Large intestine (tissue), 3 donors: Measurements from ENCODE around the gene KIAA0825. TPM values are rescaled to one million over a fixed set of nuclear protein-coding genes. Genes with fewer than 3 reads are reported as not detected.

Experiments
- DNase-seq, 2 donors: peaks; one replicate each; pipeline versions ENCODE4 v3.0.0 to v3.0.0-alpha.2; 2013
- H3K27ac ChIP-seq: one replicate; pipeline ENCODE4 v1.5.1; 2013; ENCODE audit warnings: low read length
- H3K27me3 ChIP-seq: 2 replicates; pipeline ENCODE4 v1.6.1; 2013; ENCODE audit warnings: low read length; ENCODE audit not compliant: control insufficient read depth, insufficient read depth
- H3K36me3 ChIP-seq: 2 replicates; pipeline ENCODE4 v1.6.1; 2013; ENCODE audit warnings: low read length; ENCODE audit not compliant: control insufficient read depth, insufficient read depth
- H3K4me1 ChIP-seq: one replicate; pipeline ENCODE4 v1.6.1; 2013; ENCODE audit warnings: low read length; ENCODE audit not compliant: control insufficient read depth, insufficient read depth
- H3K4me3 ChIP-seq: one replicate; pipeline ENCODE4 v1.5.1; 2013; ENCODE audit warnings: low read length
- H3K9me3 ChIP-seq: one replicate; pipeline ENCODE4 v1.6.1; 2013; ENCODE audit warnings: mild to moderate bottlenecking, low read depth, low read length, moderate library complexity; ENCODE audit not compliant: control insufficient read depth
- WGBS: methylation state at CpG from one replicate; pipeline ENCODE4 v1.1.5; 2013; ENCODE audit warnings: low lambda C conversion rate; ENCODE audit not compliant: insufficient coverage; 5-methylcytosine and 5-hydroxymethylcytosine counted together
- polyA plus RNA-seq: library from polyadenylated mRNA; unstranded; fragments of 120-200 nt; gene quantifications from one replicate; pipeline ENCODE4 v1.2.1, GENCODE V29; 2013

Gene KIAA0825
- polyA plus RNA-seq, 1 donor = 2.8 TPM

GRCh38 chr5:94254214-94254613, 364.2 kb downstream of the KIAA0825 start:
- Histone ChIP-seq H3K4me1 (no peaks in the 10 kb centered on the region), H3K36me3 (no peaks in the 10 kb centered on the region), H3K9me3 (no peaks in the 10 kb centered on the region), H3K4me3 (no peak overlapping the region), H3K27me3 (no peaks in the 10 kb centered on the region), H3K27ac (no peak overlapping the region)
- DNase-seq = no peak
- 100% methylated on average over 2 of the region's 3 CpGs for WGBS

- Histone ChIP-seq H3K4me1 (peaks cover 8% of the 10 kb centered on the region), H3K27me3 (no peaks in the 10 kb centered on the region), H3K9me3 (no peaks in the 10 kb centered on the region), H3K36me3 (no peaks in the 10 kb centered on the region), H3K4me3 (no peak overlapping the region), H3K27ac (no peak overlapping the region)
- no peak for DNase-seq
- 70% methylated on average over 3 of the region's 5 CpGs for WGBS
Measured at GRCh38 chr5:94250985-94251384, 367.4 kb downstream of the KIAA0825 start.

GRCh38 chr5:94249430-94249829, 369.0 kb downstream of the KIAA0825 start:
- no peak overlapping the region for H3K4me3 ChIP-seq
- H3K36me3 ChIP-seq = no peaks in the 10 kb centered on the region
- no peak for DNase-seq
- H3K27ac ChIP-seq = no peak overlapping the region
- whole genome bisulfite sequencing = no CpG with 5 or more reads among the region's 2 CpGs
- peaks cover 14% of the 10 kb centered on the region for H3K4me1 ChIP-seq
- H3K27me3 ChIP-seq = no peaks in the 10 kb centered on the region
- no peaks in the 10 kb centered on the region for H3K9me3 ChIP-seq

- WGBS = 83% methylated on average over 1 of the region's 2 CpGs
- H3K4me3 ChIP-seq = no peak overlapping the region
- H3K9me3 ChIP-seq = no peaks in the 10 kb centered on the region
Measured at GRCh38 chr5:94248175-94248875, 370.1 kb downstream of the KIAA0825 start.

GRCh38 chr5:94245608-94246007, 372.8 kb downstream of the KIAA0825 start:
- H3K4me3 ChIP-seq = no peak overlapping the region
- H3K9me3 ChIP-seq = no peaks in the 10 kb centered on the region
- no peaks in the 10 kb centered on the region for H3K27me3 ChIP-seq
- H3K4me1 ChIP-seq = peaks cover 14% of the 10 kb centered on the region
- peak in 1 of 2 donors; percentile 49 for DNase-seq
- no CpG with 5 or more reads among the region's 4 CpGs for WGBS
- peak overlapping the region; percentile 70 for H3K27ac ChIP-seq
- H3K36me3 ChIP-seq = no peaks in the 10 kb centered on the region

More at GRCh38 chr5:94248175-94248875, 370.1 kb downstream of the KIAA0825 start:
- Histone ChIP-seq H3K27ac (no peak overlapping the region), H3K4me1 (peaks cover 14% of the 10 kb centered on the region), H3K27me3 (no peaks in the 10 kb centered on the region), H3K36me3 (no peaks in the 10 kb centered on the region)
- DNase-seq = no peak

- H3K27ac ChIP-seq = peak overlapping the region; percentile 70
- peak; percentile 20 to 72 for DNase-seq
- no CpG with 5 or more reads among the region's 1 CpG for WGBS
Measured at GRCh38 chr5:94244921-94245320, 373.5 kb downstream of the KIAA0825 start.

GRCh38 chr5:94243612-94244011, 374.8 kb downstream of the KIAA0825 start:
- peaks cover 14% of the 10 kb centered on the region for H3K4me1 ChIP-seq
- no peak for DNase-seq
- H3K36me3 ChIP-seq = no peaks in the 10 kb centered on the region
- whole genome bisulfite sequencing = 100% methylated on average over 1 of the region's 3 CpGs
- no peak overlapping the region for H3K4me3 ChIP-seq
- no peak overlapping the region for H3K27ac ChIP-seq
- no peaks in the 10 kb centered on the region for H3K27me3 ChIP-seq
- no peaks in the 10 kb centered on the region for H3K9me3 ChIP-seq

More at GRCh38 chr5:94244921-94245320, 373.5 kb downstream of the KIAA0825 start:
- Histone ChIP-seq H3K9me3 (no peaks in the 10 kb centered on the region), H3K4me1 (peaks cover 14% of the 10 kb centered on the region), H3K36me3 (no peaks in the 10 kb centered on the region), H3K4me3 (no peak overlapping the region), H3K27me3 (no peaks in the 10 kb centered on the region)

GRCh38 chr5:94240993-94241651, 377.3 kb downstream of the KIAA0825 start:
- WGBS = 80% methylated on average over 1 of the region's 3 CpGs
- Histone ChIP-seq H3K27me3 (no peaks in the 10 kb centered on the region), H3K27ac (no peak overlapping the region), H3K4me3 (no peak overlapping the region), H3K9me3 (no peaks in the 10 kb centered on the region), H3K36me3 (no peaks in the 10 kb centered on the region), H3K4me1 (peaks cover 8% of the 10 kb centered on the region)
- DNase-seq = no peak

- H3K27me3 ChIP-seq = no peaks in the 10 kb centered on the region
- H3K4me3 ChIP-seq = no peak overlapping the region
- no peak for DNase-seq
- H3K4me1 ChIP-seq = peaks cover 4% of the 10 kb centered on the region
- no peak overlapping the region for H3K27ac ChIP-seq
- 100% methylated on average over 1 of the region's 5 CpGs for WGBS
- H3K36me3 ChIP-seq = no peaks in the 10 kb centered on the region
- no peaks in the 10 kb centered on the region for H3K9me3 ChIP-seq
Measured at GRCh38 chr5:94240596-94240992, 377.8 kb downstream of the KIAA0825 start.

GRCh38 chr5:94240134-94240533, 378.3 kb downstream of the KIAA0825 start:
- WGBS = 50% methylated on average over 2 of the region's 3 CpGs
- H3K9me3 ChIP-seq = no peaks in the 10 kb centered on the region
- H3K4me3 ChIP-seq = no peak overlapping the region
- peaks cover under 1% of the 10 kb centered on the region for H3K4me1 ChIP-seq
- DNase-seq = no peak
- H3K36me3 ChIP-seq = no peaks in the 10 kb centered on the region
- no peaks in the 10 kb centered on the region for H3K27me3 ChIP-seq
- no peak overlapping the region for H3K27ac ChIP-seq
